ENCODE measurements around the gene DUSP28.

DUSP28 gene

GRCh38 chr2:240585681-240586197, 25.6 kb downstream of the DUSP28 start:
- DNase-seq (ENCODE audit: low read depth in 2 of 2) = no peak

DNA sequence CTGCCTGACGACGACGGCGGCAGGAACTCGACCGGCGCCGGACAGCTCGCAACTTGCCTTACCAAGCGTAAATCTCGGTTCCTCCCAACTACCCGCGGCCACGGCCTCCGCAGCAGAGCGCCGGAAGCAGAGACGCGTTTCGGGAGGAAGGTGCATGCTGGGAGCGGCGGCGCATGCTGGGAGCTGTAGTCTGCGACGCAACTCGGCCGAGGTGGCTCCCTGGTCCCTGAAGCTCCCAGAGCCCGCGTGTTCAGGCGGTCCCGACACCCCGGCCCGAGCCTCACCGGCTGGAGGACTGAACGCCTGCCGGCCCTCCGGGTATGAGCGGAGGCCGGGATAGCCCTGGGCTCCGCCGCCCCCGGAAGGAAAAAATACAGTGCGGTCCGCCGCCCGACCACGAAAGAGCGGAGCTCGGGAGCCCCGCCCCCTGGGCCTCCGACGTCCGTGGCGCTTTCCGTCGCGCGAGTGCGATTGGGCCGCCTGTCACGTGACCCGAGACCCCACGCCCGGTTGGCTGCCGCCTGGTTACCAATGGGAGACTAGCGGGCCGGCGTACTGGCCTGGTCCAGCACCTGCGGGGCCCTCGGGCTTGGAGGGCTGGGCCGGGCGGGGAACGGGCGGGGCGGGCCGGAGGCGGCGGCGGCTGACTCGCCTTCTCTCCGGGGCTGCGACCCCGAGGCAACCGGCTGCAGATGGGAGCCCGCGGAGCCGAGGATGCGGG, 26.2 kb downstream of the DUSP28 start, which contains the start of gene CAPN10:
CAPN10 (plus strand) TSS at position 537 of the 721 bp plus-strand sequence; CDS start at position 715, 178 bp downstream.
- DNase-seq (ENCODE audit: low read depth in 2 of 2) = peak; percentile 93 to 94

GRCh38 chr2:240586919-240587800, 27.0 kb downstream of the DUSP28 start:
- peak; percentile 35 to 46 for DNase-seq (ENCODE audit: low read depth in 2 of 2)

GRCh38 chr2:240588006-240588655, 28.0 kb downstream of the DUSP28 start:
- DNase-seq (ENCODE audit: low read depth in 2 of 2) = no peak

DNA sequence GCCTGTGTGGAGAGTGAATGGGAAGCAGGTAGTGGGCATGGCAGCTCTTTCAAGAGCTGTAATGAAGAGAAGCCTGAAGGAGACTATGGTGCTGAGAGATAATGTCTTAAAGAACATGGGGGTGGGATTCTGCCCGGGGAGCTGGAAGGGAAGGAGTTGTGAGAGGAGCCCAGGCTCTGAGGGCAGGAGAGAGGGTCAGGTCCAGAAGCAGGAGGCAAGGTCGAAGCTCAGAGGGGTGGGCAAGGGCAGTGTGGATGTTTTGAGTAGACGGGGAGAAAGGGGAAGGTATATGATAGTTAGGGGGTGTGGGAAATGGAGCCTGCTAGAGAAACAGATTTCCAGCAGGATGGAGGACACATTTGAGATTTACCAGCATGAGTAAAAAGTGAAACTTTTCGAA, 28.5 kb downstream of the DUSP28 start:
- DNase-seq (ENCODE audit: low read depth in 2 of 2) = no peak

- DNase-seq (ENCODE audit: low read depth in 2 of 2) = no peak
These were observed 29.2 kb downstream of the DUSP28 start for GRCh38 chr2:240589375-240589774.

DNA sequence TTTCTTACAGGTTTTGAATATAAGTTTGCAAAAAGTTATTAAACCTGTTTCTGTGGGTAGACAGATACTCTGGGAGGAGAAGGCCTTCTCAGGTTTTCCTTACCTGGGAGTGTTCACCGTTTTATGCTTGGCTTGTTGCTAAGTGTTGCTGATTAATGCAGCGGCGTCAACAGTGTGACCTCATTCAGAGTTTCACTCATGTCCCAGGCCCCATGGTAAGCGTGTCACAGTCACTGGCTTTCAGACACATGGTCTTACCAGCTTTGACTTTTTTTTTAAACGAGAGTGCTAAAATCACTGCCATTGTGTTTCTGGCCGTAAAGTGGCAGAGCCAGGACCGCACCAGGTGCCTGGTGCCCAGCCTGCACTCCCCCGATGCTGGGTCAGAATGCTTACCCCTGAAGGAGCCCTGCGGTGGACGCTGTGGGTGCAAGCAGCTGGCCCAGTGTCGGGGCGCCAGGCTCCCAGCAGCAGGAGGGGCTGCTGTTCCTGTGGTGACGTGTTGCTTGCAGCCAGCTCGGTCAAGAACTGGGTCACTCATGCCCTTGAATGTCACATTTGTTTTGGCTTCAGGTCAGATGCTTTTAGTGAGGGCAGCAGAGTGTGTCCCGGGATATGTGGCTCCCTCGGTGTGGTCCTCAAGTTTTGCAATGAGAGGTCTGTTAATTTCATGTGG, 29.8 kb downstream of the DUSP28 start:
- no peak for DNase-seq (ENCODE audit: low read depth in 2 of 2)

GRCh38 chr2:240590681-240591111, 30.5 kb downstream of the DUSP28 start:
- DNase-seq (ENCODE audit: low read depth in 2 of 2) = no peak

GRCh38 chr2:240591226-240591625, 31.1 kb downstream of the DUSP28 start:
- no peak for DNase-seq (ENCODE audit: low read depth in 2 of 2)

- DNase-seq (ENCODE audit: low read depth in 2 of 2) = no peak
These were observed 31.6 kb downstream of the DUSP28 start for GRCh38 chr2:240591784-240592183.

DNA sequence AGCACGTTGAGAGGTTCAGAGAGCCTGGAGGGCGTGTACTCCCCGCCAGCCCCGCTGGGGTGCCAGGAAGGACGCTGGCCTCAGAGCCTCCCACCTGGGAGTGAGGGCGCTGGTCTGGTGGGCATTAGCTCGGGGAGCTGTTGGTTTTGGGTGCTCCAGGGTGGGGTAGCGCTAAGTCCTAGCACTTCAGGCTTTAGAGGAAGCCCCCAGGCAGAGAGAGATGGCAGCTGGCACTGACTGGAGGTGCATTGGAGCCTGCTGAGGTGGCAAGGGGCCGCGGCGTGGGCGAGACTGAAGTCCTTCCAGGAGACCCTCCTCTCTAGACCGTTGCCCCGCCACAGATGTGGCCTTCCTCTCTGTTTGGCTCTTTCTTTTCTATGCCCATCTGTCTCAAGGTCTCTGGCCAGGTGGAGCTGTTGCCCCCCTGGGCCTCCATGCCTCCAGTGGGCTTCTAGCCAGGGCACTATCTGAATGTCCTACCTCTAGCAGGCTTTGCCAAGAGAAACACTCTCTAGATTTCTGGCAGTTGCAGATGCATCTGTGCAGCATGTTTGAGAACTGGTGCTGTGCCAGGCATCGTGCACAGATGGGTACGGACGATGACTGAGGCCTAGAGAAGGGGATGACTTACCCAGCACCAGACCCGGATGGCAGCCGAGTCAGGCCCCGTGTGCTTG, 33.0 kb downstream of the DUSP28 start:
- DNase-seq (ENCODE audit: low read depth in 2 of 2) = no peak

DNA sequence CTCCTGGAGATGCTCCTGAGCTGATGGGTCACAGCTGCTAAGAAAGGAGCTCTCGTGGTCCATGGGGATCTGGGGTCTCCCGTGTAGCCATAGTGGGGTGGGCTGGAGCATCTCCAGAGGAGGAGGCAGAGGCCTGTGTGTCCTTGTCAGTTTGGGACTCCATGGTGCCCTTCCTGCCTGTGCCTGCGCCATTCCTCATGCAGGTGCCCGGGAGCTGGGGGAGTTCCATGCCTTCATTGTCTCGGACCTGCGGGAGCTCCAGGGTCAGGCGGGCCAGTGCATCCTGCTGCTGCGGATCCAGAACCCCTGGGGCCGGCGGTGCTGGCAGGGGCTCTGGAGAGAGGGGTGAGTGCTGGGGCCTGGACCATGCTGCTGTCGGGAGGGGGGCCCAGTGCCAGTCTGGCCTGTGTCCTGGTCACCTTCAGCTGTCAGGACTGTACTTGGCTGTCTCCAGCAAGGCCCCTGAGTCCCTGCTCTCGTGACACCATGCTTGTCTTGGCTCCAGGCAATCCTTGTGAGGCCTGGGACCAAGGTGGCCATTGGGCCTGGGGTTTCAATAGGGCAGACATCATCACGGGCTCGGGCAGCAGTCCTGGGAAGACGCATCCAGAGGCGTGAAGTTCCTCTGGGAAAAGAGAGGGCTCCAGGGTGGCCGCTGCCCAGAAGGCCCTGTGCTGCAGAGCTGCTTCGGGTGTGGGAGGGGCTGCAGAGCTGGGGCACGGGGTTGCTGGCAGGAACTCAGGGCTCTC, 33.7 kb downstream of the DUSP28 start:
- DNase-seq (ENCODE audit: low read depth in 2 of 2) = no peak

DNA sequence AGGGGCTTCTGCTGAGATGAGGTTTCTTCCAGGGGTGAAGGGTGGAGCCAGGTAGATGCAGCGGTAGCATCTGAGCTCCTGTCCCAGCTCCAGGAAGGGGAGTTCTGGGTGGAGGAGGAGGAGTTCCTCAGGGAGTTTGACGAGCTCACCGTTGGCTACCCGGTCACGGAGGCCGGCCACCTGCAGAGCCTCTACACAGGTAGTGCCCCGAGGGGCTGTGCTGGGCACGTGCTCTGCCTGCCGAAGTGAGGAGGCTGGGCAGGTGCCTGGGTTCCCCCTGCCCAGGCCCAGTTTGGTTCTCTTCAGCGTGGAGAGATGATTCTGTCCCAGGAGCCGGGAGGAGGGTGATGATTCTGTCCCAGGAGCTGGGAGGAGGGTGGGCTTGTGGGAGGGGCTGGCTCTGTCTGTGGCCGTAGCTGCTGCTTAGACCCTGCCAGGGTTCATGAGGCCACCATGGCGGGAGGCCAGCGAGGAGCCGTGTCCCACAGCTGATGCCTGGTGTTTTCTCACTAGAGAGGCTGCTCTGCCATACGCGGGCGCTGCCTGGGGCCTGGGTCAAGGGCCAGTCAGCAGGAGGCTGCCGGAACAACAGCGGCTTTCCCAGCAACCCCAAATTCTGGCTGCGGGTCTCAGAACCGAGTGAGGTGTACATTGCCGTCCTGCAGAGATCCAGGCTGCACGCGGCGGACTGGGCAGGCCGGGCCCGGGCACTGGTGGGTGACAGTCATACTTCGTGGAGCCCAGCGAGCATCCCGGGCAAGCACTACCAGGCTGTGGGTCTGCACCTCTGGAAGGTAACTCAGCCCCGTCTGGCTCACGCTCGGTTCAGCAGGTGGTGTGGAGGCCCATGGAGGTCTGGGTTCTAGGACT, 34.6 kb downstream of the DUSP28 start:
- no peak for DNase-seq (ENCODE audit: low read depth in 2 of 2)

DNA sequence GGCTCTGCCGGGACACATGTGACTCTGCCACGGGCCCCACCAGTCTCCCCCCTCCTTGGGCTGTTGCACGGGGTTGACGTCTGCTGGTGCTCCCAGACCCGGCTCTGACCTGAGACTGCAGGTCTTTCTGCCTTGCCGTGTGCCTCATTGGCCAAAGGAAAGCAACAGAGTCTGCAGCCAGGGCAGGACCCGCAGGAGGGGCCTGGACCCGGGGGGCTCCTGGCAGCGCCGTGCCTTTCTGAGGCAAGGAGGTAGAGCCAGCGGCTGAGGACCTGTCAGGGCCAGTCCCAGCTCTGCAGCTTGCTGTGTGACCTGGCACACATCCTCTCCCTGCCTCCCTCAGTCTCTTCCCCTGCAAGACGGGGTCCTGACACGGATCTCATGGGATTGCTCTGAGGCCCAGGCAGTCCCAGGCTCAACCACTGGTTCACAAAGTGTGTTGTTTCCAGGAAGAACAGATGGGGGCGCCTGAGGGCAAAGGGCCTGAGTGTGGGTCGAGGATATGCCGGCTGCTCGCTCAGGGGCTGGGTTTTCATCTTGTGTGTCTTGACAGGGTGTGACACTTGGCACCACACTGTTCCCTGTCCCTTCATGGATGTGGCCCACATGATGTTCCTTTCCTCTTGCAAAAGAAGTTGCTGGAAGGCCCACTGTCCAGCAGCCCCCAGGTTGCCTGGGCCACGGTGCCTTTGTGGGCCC, 35.4 kb downstream of the DUSP28 start:
- no peak for DNase-seq (ENCODE audit: low read depth in 2 of 2)

DNA sequence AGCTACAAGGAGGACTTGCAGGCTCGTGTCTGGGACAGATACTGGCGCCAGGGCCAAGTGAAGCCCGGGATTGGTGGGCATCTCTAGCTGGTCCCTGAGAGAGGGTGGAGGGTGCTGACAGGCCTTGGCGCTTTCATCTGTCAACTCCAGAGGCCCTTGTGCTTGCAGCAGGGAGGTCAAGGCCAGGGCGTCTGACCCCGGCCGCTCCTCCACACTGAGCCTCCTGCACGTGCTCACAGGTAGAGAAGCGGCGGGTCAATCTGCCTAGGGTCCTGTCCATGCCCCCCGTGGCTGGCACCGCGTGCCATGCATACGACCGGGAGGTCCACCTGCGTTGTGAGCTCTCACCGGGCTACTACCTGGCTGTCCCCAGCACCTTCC, 35.9 kb downstream of the DUSP28 start:
- no peak for DNase-seq (ENCODE audit: low read depth in 2 of 2)

GRCh38 chr2:240596491-240596931, 36.4 kb downstream of the DUSP28 start:
- DNase-seq (ENCODE audit: low read depth in 2 of 2) = no peak

DNA sequence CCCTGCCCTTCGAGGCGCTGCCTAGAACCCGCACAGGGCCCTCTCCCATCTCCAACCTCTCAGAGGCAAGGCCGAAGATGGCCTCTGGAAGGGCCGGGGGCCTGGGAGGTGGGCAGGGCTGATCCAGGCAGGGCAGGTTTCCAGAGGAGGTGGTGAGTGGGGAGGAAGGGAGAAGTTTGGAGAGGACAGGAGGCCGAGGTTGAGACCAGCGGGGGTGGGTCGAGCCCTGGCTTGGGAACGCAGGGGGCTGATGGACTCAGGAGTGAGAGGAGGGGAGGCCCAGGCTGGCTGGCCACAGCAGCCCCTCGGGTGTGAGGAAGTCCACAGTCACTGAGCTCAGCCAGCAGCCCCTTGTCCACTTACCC, 36.9 kb downstream of the DUSP28 start:
- DNase-seq (ENCODE audit: low read depth in 2 of 2) = no peak

DNA sequence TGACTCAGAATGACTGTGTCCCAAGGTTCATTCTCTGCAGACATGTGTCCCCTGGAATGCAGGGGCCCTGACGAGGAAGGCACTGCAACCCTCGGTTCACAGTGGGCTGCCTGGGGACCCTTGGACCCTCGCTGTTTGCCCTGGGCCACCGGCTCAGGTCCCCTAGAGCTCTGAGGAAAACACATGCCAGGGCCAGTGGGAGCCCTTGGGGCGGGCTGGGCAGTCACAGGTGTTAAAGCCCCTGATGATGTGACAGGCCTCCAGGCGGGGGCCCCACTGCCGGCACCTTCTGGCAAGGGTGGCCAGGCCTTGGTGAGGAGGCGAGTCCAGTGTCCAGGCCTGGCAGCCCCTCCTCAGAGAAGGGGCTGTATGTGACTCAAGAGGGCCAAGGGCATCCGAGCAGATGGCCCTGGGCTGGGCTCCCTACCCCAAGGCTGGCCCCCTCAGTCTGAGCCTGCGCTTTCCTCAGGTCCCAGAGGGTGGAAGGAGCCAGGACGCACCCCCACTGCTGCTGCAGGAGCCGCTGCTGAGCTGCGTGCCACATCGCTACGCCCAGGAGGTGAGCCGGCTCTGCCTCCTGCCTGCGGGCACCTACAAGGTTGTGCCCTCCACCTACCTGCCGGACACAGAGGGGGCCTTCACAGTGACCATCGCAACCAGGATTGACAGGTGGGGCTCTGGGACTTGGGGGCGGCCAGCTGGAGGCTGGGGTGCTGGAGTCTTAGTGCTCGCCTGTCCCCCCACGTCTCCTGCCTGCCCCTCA, 37.4 kb downstream of the DUSP28 start:
- DNase-seq (ENCODE audit: low read depth in 2 of 2) = no peak

All from stimulated activated CD4-positive, alpha-beta T cell treated with anti-CD3 and anti-CD28 coated beads, Interleukin-1b, Interleukin-23, amount 100 ng/mL, for 4 hours (primary cell).